WTC11 (cell line): ENCODE data around the gene TIGAR.

ENCODE experiments used
- CTCF ChIP-seq: fragments of 200-600 bp; IDR thresholded peaks from 2 replicates; pipeline ENCODE4 v1.8.0; 2022; ENCODE audit warnings: antibody characterized with exemption
- MAX ChIP-seq: sonication (generic); formaldehyde crosslinking; IDR thresholded peaks from 2 replicates; pipeline ENCODE4 v1.8.0; 2022; ENCODE audit warnings: mild to moderate bottlenecking, missing genetic modification reagents
- NFYB ChIP-seq: sonication (generic); formaldehyde crosslinking; conservative IDR thresholded peaks from 2 replicates; pipeline ENCODE4 v1.8.0; 2022; ENCODE audit warnings: low read depth, missing genetic modification reagents
- USF2 ChIP-seq: sonication (generic); formaldehyde crosslinking; IDR thresholded peaks from 2 replicates; pipeline ENCODE4 v1.8.1; 2023; ENCODE audit warnings: mild to moderate bottlenecking, missing genetic modification reagents, moderate library complexity
- TF ChIP-seq, protein P1 (sequence below): fragments of 250-450 bp; sonication (Bioruptor Pico); IDR thresholded peaks from 2 replicates; pipeline ENCODE4 v2.1.2; 2022; ENCODE audit warnings: mild to moderate bottlenecking, moderate library complexity

- TF ChIP-seq CTCF (no peak), MAX (CRISPR knock-in tag) (no peak), USF2 (CRISPR knock-in tag) (no peak), NFYB (no peak)
- TF ChIP-seq, protein P1, sequence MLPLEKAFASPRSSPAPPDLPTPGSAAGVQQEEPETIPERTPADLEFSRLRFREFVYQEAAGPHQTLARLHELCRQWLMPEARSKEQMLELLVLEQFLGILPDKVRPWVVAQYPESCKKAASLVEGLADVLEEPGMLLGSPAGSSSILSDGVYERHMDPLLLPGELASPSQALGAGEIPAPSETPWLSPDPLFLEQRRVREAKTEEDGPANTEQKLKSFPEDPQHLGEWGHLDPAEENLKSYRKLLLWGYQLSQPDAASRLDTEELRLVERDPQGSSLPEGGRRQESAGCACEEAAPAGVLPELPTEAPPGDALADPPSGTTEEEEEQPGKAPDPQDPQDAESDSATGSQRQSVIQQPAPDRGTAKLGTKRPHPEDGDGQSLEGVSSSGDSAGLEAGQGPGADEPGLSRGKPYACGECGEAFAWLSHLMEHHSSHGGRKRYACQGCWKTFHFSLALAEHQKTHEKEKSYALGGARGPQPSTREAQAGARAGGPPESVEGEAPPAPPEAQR (CRISPR knock-in tag) = no peak
Observed at GRCh38 chr12:4281173-4281654, 39.8 kb upstream of the TIGAR start.
